ENCODE results near the gene ZNF184. TPM values are rescaled to one million over a fixed set of nuclear protein-coding genes. Genes with fewer than 3 reads are reported as not detected.

Gene ZNF184
- total and polyA plus RNA-seq, 9 of the 15 experiments (the other 6 are each of a cell fraction or from before 2014, with no cell fraction given): 7.6 to 22.2 (median 12.8) TPM

GRCh38 chr6:27505209-27506027 lies 32.5 kb upstream of the ZNF184 start (continued):
- TF ChIP-seq, protein P1, sequence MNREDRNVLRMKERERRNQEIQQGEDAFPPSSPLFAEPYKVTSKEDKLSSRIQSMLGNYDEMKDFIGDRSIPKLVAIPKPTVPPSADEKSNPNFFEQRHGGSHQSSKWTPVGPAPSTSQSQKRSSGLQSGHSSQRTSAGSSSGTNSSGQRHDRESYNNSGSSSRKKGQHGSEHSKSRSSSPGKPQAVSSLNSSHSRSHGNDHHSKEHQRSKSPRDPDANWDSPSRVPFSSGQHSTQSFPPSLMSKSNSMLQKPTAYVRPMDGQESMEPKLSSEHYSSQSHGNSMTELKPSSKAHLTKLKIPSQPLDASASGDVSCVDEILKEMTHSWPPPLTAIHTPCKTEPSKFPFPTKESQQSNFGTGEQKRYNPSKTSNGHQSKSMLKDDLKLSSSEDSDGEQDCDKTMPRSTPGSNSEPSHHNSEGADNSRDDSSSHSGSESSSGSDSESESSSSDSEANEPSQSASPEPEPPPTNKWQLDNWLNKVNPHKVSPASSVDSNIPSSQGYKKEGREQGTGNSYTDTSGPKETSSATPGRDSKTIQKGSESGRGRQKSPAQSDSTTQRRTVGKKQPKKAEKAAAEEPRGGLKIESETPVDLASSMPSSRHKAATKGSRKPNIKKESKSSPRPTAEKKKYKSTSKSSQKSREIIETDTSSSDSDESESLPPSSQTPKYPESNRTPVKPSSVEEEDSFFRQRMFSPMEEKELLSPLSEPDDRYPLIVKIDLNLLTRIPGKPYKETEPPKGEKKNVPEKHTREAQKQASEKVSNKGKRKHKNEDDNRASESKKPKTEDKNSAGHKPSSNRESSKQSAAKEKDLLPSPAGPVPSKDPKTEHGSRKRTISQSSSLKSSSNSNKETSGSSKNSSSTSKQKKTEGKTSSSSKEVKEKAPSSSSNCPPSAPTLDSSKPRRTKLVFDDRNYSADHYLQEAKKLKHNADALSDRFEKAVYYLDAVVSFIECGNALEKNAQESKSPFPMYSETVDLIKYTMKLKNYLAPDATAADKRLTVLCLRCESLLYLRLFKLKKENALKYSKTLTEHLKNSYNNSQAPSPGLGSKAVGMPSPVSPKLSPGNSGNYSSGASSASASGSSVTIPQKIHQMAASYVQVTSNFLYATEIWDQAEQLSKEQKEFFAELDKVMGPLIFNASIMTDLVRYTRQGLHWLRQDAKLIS (CRISPR knock-in tag; IDR thresholded peaks at IDR 0.05): no peak
- TF ChIP-seq U2AF1 (optimal IDR thresholded peaks at IDR 0.05; ENCODE audit: low read depth, low read length): no peak
- peak; percentile 100 for TF ChIP-seq ZEB2 (IDR thresholded peaks at IDR 0.05)
- no peak for TF ChIP-seq TFE3 (CRISPR knock-in tag; IDR thresholded peaks at IDR 0.05)
- peak; percentile 35 for TF ChIP-seq PHF20 (IDR thresholded peaks at IDR 0.05; ENCODE audit: partially characterized antibody)
- peak; percentile 72; the same call in 1 of the 2 replicates for TF ChIP-seq E2F4 (CRISPR knock-in tag; IDR thresholded peaks at IDR 0.05; ENCODE audit: low read depth)
- TF ChIP-seq ID3 (CRISPR knock-in tag; IDR thresholded peaks at IDR 0.05): no peak
- peak; percentile 83 for TF ChIP-seq ID3 (tag; IDR thresholded peaks at IDR 0.05)
- no peak for TF ChIP-seq CBFB (CRISPR knock-in tag; IDR thresholded peaks at IDR 0.05)
- peak; percentile 34; the same call in 1 of the 2 replicates for TF ChIP-seq NR2C1 (IDR thresholded peaks at IDR 0.05)
- TF ChIP-seq NR2C1 (tag; IDR thresholded peaks at IDR 0.05): no peak
- TF ChIP-seq RAD51 (IDR thresholded peaks at IDR 0.05; ENCODE audit: borderline replicate concordance, low read depth): no peak
- no peak for TF ChIP-seq HIVEP1 (CRISPR knock-in tag; IDR thresholded peaks at IDR 0.05)
- TF ChIP-seq, protein P2, sequence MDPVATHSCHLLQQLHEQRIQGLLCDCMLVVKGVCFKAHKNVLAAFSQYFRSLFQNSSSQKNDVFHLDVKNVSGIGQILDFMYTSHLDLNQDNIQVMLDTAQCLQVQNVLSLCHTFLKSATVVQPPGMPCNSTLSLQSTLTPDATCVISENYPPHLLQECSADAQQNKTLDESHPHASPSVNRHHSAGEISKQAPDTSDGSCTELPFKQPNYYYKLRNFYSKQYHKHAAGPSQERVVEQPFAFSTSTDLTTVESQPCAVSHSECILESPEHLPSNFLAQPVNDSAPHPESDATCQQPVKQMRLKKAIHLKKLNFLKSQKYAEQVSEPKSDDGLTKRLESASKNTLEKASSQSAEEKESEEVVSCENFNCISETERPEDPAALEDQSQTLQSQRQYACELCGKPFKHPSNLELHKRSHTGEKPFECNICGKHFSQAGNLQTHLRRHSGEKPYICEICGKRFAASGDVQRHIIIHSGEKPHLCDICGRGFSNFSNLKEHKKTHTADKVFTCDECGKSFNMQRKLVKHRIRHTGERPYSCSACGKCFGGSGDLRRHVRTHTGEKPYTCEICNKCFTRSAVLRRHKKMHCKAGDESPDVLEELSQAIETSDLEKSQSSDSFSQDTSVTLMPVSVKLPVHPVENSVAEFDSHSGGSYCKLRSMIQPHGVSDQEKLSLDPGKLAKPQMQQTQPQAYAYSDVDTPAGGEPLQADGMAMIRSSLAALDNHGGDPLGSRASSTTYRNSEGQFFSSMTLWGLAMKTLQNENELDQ (CRISPR knock-in tag; IDR thresholded peaks at IDR 0.05; ENCODE audit: borderline replicate concordance): no peak
- peak in 1 of 2 experiments; percentile 76; a peak in 2 of 4 replicates for TF ChIP-seq CSDE1 (IDR thresholded peaks at IDR 0.05)
- no peak for TF ChIP-seq ZNF212 (CRISPR knock-in tag; IDR thresholded peaks at IDR 0.05)
- TF ChIP-seq, protein P3, sequence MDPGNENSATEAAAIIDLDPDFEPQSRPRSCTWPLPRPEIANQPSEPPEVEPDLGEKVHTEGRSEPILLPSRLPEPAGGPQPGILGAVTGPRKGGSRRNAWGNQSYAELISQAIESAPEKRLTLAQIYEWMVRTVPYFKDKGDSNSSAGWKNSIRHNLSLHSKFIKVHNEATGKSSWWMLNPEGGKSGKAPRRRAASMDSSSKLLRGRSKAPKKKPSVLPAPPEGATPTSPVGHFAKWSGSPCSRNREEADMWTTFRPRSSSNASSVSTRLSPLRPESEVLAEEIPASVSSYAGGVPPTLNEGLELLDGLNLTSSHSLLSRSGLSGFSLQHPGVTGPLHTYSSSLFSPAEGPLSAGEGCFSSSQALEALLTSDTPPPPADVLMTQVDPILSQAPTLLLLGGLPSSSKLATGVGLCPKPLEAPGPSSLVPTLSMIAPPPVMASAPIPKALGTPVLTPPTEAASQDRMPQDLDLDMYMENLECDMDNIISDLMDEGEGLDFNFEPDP (CRISPR knock-in tag; IDR thresholded peaks at IDR 0.05): no peak

Measured in K562 (cell line).